Nephron (organoid): Measurements from ENCODE around the gene APLP1.
"Not testable (repeated sequence)": the region's sequence is repeated elsewhere in the genome, so short reads cannot be mapped to it uniquely, and the experiment has no call there.

Experiments
- H3K27ac Mint-ChIP-seq, 3 experiments: 2 replicates each; pipeline ENCODE4 v1.8.0; 2020; ENCODE audit warnings: mixed read lengths in 3 of 3, mild to moderate bottlenecking in 2 of 3, moderate library complexity in 1 of 3
- H3K27me3 Mint-ChIP-seq: 2 replicates; pipeline ENCODE4 v1.8.0; 2021; ENCODE audit warnings: low read depth, mild to moderate bottlenecking, moderate library complexity, mixed read lengths
- H3K36me3 Mint-ChIP-seq: 2 replicates; pipeline ENCODE4 v1.8.0; 2020; ENCODE audit warnings: low read depth, mixed read lengths
- H3K4me1 Mint-ChIP-seq: 2 replicates; pipeline ENCODE4 v1.8.0; 2020; ENCODE audit warnings: mixed read lengths
- H3K4me3 Mint-ChIP-seq, 3 experiments: 2 replicates each; pipeline ENCODE4 v1.8.0; 2020; ENCODE audit warnings: mild to moderate bottlenecking in 3 of 3, mixed read lengths in 3 of 3, moderate library complexity in 2 of 3
- H3K9me3 Mint-ChIP-seq: 2 replicates; pipeline ENCODE4 v1.8.0; 2020; ENCODE audit warnings: mixed read lengths
- CTCF ChIP-seq, 3 experiments: fragments of 200-600 bp; sonication (generic); IDR thresholded peaks; one replicate each; pipeline ENCODE4 v1.5.0; 2021; ENCODE audit warnings: antibody characterized with exemption in 3 of 3; ENCODE audit not compliant: unreplicated experiment in 3 of 3

Gene APLP1

GRCh38 chr19:35908973-35909683, 40.8 kb downstream of the APLP1 start:
- H3K4me3 Mint-ChIP-seq: no peak overlapping the region
- TF ChIP-seq CTCF (IDR thresholded peaks at IDR 0.05; ENCODE audit: unreplicated experiment in 3 of 3): no peak
- no peaks in the 10 kb centered on the region for H3K36me3 Mint-ChIP-seq
- no peaks in the 10 kb centered on the region for H3K9me3 Mint-ChIP-seq
- H3K27me3 Mint-ChIP-seq: peaks cover 4% of the 10 kb centered on the region
- no peak overlapping the region for H3K27ac Mint-ChIP-seq
- H3K4me1 Mint-ChIP-seq: no peaks in the 10 kb centered on the region

- Mint-ChIP-seq H3K27ac (no peak overlapping the region), H3K27me3 (peaks cover 4% of the 10 kb centered on the region), H3K36me3 (no peaks in the 10 kb centered on the region), H3K4me1 (no peaks in the 10 kb centered on the region), H3K9me3 (no peaks in the 10 kb centered on the region), H3K4me3 (no peak overlapping the region)
- no peak for TF ChIP-seq CTCF (IDR thresholded peaks at IDR 0.05; ENCODE audit: unreplicated experiment in 3 of 3)
These were observed 41.3 kb downstream of the APLP1 start for GRCh38 chr19:35909684-35910035.

GRCh38 chr19:35910355-35910754, 42.0 kb downstream of the APLP1 start:
- H3K4me3 Mint-ChIP-seq, H3K9me3 Mint-ChIP-seq, H3K27me3 Mint-ChIP-seq, H3K36me3 Mint-ChIP-seq, H3K4me1 Mint-ChIP-seq, H3K27ac Mint-ChIP-seq: not testable (repeated sequence)

- no peak overlapping the region for H3K27ac Mint-ChIP-seq
- TF ChIP-seq CTCF (IDR thresholded peaks at IDR 0.05; ENCODE audit: unreplicated experiment in 3 of 3): no peak
- peaks cover 4% of the 10 kb centered on the region for H3K27me3 Mint-ChIP-seq
- no peaks in the 10 kb centered on the region for H3K4me1 Mint-ChIP-seq
- no peaks in the 10 kb centered on the region for H3K36me3 Mint-ChIP-seq
- no peak overlapping the region for H3K4me3 Mint-ChIP-seq
- no peaks in the 10 kb centered on the region for H3K9me3 Mint-ChIP-seq
These were observed 42.8 kb downstream of the APLP1 start for GRCh38 chr19:35911173-35911572.

- Mint-ChIP-seq H3K36me3 (no peaks in the 10 kb centered on the region), H3K4me1 (no peaks in the 10 kb centered on the region), H3K4me3 (no peak overlapping the region), H3K27ac (no peak overlapping the region), H3K27me3 (peaks cover 4% of the 10 kb centered on the region), H3K9me3 (no peaks in the 10 kb centered on the region)
- no peak for TF ChIP-seq CTCF (IDR thresholded peaks at IDR 0.05; ENCODE audit: unreplicated experiment in 3 of 3)
These were observed 43.4 kb downstream of the APLP1 start for GRCh38 chr19:35911790-35912189.

- Mint-ChIP-seq H3K4me1 (no peaks in the 10 kb centered on the region), H3K27me3 (peaks cover 4% of the 10 kb centered on the region), H3K9me3 (no peaks in the 10 kb centered on the region), H3K27ac (no peak overlapping the region), H3K4me3 (no peak overlapping the region), H3K36me3 (no peaks in the 10 kb centered on the region)
- TF ChIP-seq CTCF (IDR thresholded peaks at IDR 0.05; ENCODE audit: unreplicated experiment in 3 of 3): no peak
These were observed 45.2 kb downstream of the APLP1 start for GRCh38 chr19:35913589-35913988.
